H1 (cell line): ENCODE results near the gene PFKP. TPM values are rescaled to one million over a fixed set of nuclear protein-coding genes. Genes with fewer than 3 reads are reported as not detected.

Experiments used
- BACH1 ChIP-seq: IDR thresholded peaks from 2 replicates; pipeline ENCODE4 v1.6.1; 2012; ENCODE audit warnings: low read length, improper control_type of control experiment
- BCL11A ChIP-seq, 2 experiments: IDR thresholded peaks; one replicate each; pipeline ENCODE4 v1.6.1; 2011; ENCODE audit warnings: low read depth in 2 of 2, low read length in 2 of 2, mild to moderate bottlenecking in 2 of 2
- BRCA1 ChIP-seq: IDR thresholded peaks from 2 replicates; pipeline ENCODE4 v1.6.1; 2012; ENCODE audit warnings: low read depth, low read length, improper control_type of control experiment
- CTBP2 ChIP-seq: IDR thresholded peaks from 2 replicates; pipeline ENCODE4 v1.7.0; 2011; ENCODE audit warnings: borderline replicate concordance, mild to moderate bottlenecking, moderate library complexity, mixed read lengths, low read length; ENCODE audit not compliant: insufficient read depth, insufficient read length
- GABPA ChIP-seq: IDR thresholded peaks from 2 replicates; pipeline ENCODE4 v1.6.1; 2011; ENCODE audit warnings: mild to moderate bottlenecking, low read length, moderate library complexity, borderline replicate concordance; ENCODE audit not compliant: insufficient read depth
- MAFK ChIP-seq: IDR thresholded peaks from 2 replicates; pipeline ENCODE4 v1.6.1; 2012; ENCODE audit warnings: low read depth, mild to moderate bottlenecking, improper control_type of control experiment, low read length
- ZNF274 ChIP-seq: IDR thresholded peaks from 2 replicates; pipeline ENCODE4 v1.7.0; 2012; ENCODE audit warnings: low read length, borderline replicate concordance; ENCODE audit errors: extremely low read depth
- polyA plus RNA-seq, 7 experiments: library from polyadenylated mRNA; depleted of rRNA in 3 of 7; stranded (reverse) in 5 of 7; unstranded in 2 of 7; fragments of >200 nt in 5 of 7; fragments of 200-250 nt in 2 of 7; gene quantifications; 1 replicate in 5 of 7; 2 replicates in 1 of 7; 4 replicates in 1 of 7; pipeline versions ENCODE4 v1.2.1 to v1.2.3, GENCODE V29; 2011 to 2013; ENCODE audit warnings: missing spikeins in 2 of 7, mixed read lengths in 2 of 7
- total RNA-seq: library from RNA; stranded (reverse); fragmentation: NEBNext Ultra II Directional; extraction: Animal tissue kit (Norgen Biotek cat#: 25700); gene quantifications from 2 replicates; pipeline ENCODE4 v1.2.1, GENCODE V29; 2021

The PFKP gene
- total and polyA plus RNA-seq, 2 of the 8 experiments (the other 6 are each of a cell fraction or from before 2014, with no cell fraction given), result 51.2 to 128 TPM

DNA sequence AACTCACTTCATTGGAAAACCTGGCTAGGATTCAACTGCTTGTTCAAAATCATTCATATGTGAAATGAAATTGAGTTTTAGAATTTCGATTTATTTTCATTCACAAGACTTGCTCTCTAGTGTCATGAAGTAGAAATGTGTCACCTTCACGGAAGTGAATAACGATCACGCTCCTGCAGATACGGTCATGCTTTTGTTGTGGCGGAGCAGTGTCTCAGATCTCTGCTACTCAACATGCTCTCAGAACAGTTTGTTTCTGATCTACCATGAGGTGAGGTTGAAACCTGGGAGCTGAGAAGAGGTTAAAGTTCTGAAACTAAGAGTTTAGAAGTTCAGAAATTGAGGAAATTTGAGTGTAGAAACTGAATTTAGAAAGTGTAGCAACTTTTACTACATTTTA lies 119.0 kb downstream of the PFKP start (continued):
- TF ChIP-seq GABPA (no peak), MAFK (no peak), BCL11A (IDR thresholded peaks at IDR 0.05; ENCODE audit: low read depth in 2 of 2, low read length in 2 of 2) (no peak), CTBP2 (no peak), ZNF274 (no peak), BRCA1 (no peak), BACH1 (no peak)

Other genes starting within 250 kb of the PFKP start
- 28.3 and 31.5 TPM in 2 replicates for gene PITRM1, start 105.2 kb downstream of the PFKP start, total RNA-seq
- gene PITRM1, start 105.2 kb downstream of the PFKP start, polyA plus RNA-seq (2011; rRNA removed), result 18.6 and 21.2 TPM in 2 replicates